Measurements from ENCODE around the gene GLYATL1. TPM values are rescaled to one million over a fixed set of nuclear protein-coding genes. Genes with fewer than 3 reads are reported as not detected.

The GLYATL1 gene
- total RNA-seq, 4 donors from 2014 or later: 3.9 TPM; not detected in 3

- H3K9me3 ChIP-seq: no peaks in the 10 kb centered on the region
- WGBS, 2 donors (ENCODE audit: low coverage in 1 of 2): 80 to 100% methylated on average over 1 of the region's 3 CpGs
- no peaks in the 10 kb centered on the region for H3K4me1 ChIP-seq
- peaks cover 15% of the 10 kb centered on the region for H3K27me3 ChIP-seq
- no peak for ATAC-seq
- TF ChIP-seq POLR2AphosphoS5 (IDR thresholded peaks at IDR 0.05) (no peak), EP300 (IDR thresholded peaks at IDR 0.05) (no peak), POLR2A (IDR thresholded peaks at IDR 0.05) (no peak), CTCF (IDR thresholded peaks at IDR 0.05) (no peak)
- H3K36me3 ChIP-seq: no peaks in the 10 kb centered on the region
- no peak overlapping the region for H3K27ac ChIP-seq
- no peak overlapping the region for H3K4me3 ChIP-seq
These were observed 5.6 kb upstream of the GLYATL1 start for GRCh38 chr11:58933661-58934060.

GRCh38 chr11:58934945-58935513 is 4.3 kb upstream of the GLYATL1 start:
- Histone ChIP-seq H3K4me1 (no peaks in the 10 kb centered on the region), H3K27me3 (peaks cover 1% of the 10 kb centered on the region), H3K27ac (no peak overlapping the region), H3K9me3 (no peaks in the 10 kb centered on the region), H3K4me3 (no peak overlapping the region), H3K36me3 (no peaks in the 10 kb centered on the region)
- ATAC-seq: no peak
- no peak for TF ChIP-seq EP300 (IDR thresholded peaks at IDR 0.05)
- no peak for TF ChIP-seq CTCF (IDR thresholded peaks at IDR 0.05)
- TF ChIP-seq POLR2AphosphoS5 (IDR thresholded peaks at IDR 0.05): no peak
- WGBS, 2 donors (ENCODE audit: low coverage in 1 of 2): 78 to 84% methylated on average over 2 to 4 of the region's 7 CpGs

- Histone ChIP-seq H3K36me3 (no peaks in the 10 kb centered on the region), H3K4me1 (no peaks in the 10 kb centered on the region), H3K27me3 (no peaks in the 10 kb centered on the region), H3K9me3 (no peaks in the 10 kb centered on the region), H3K27ac (no peak overlapping the region), H3K4me3 (no peak overlapping the region)
- 48 to 55% methylated on average over 2 to 3 of the region's 4 CpGs for WGBS, 2 donors (ENCODE audit: low coverage in 1 of 2)
- ATAC-seq: no peak
- TF ChIP-seq POLR2A (IDR thresholded peaks at IDR 0.05) (no peak), POLR2AphosphoS5 (IDR thresholded peaks at IDR 0.05) (no peak), CTCF (IDR thresholded peaks at IDR 0.05) (no peak)
These were observed 890 bp upstream of the GLYATL1 start for GRCh38 chr11:58938398-58938797.

GRCh38 chr11:58940028-58940427 is 740 bp downstream of the GLYATL1 start:
- no peak overlapping the region for H3K4me3 ChIP-seq
- no peaks in the 10 kb centered on the region for H3K36me3 ChIP-seq
- no peak for ATAC-seq
- no peaks in the 10 kb centered on the region for H3K9me3 ChIP-seq
- H3K4me1 ChIP-seq: no peaks in the 10 kb centered on the region
- no peak overlapping the region for H3K27ac ChIP-seq
- no peak for TF ChIP-seq POLR2A (IDR thresholded peaks at IDR 0.05)
- TF ChIP-seq POLR2AphosphoS5 (IDR thresholded peaks at IDR 0.05): no peak
- TF ChIP-seq CTCF (IDR thresholded peaks at IDR 0.05): no peak
- H3K27me3 ChIP-seq: no peaks in the 10 kb centered on the region
- 100% methylated on average over 1 of the region's 1 CpG; no CpG with 5 or more reads in 1 of the 2 donors for WGBS, 2 donors (ENCODE audit: low coverage in 1 of 2)

GRCh38 chr11:58941838-58942237 is 2.5 kb downstream of the GLYATL1 start:
- Histone ChIP-seq H3K9me3 (no peaks in the 10 kb centered on the region), H3K36me3 (no peaks in the 10 kb centered on the region), H3K4me3 (no peak overlapping the region), H3K27ac (no peak overlapping the region), H3K4me1 (no peaks in the 10 kb centered on the region), H3K27me3 (no peaks in the 10 kb centered on the region)
- ATAC-seq: no peak
- TF ChIP-seq EP300 (IDR thresholded peaks at IDR 0.05) (no peak), CTCF (IDR thresholded peaks at IDR 0.05) (no peak), POLR2A (IDR thresholded peaks at IDR 0.05) (no peak), POLR2AphosphoS5 (IDR thresholded peaks at IDR 0.05) (no peak)
- 63 to 85% methylated on average over 1 of the region's 1 CpG for WGBS, 2 donors (ENCODE audit: low coverage in 1 of 2)
